SU-DHL-6 (cell line): ENCODE results near the gene MND1.

Experiments used
- CTCF ChIP-seq: fragments of 200-600 bp; sonication (generic); IDR thresholded peaks from one replicate; pipeline ENCODE4 v1.5.1; 2017; ENCODE audit warnings: antibody characterized with exemption, mild to moderate bottlenecking, low read length, moderate library complexity; ENCODE audit not compliant: insufficient read depth, poor library complexity, severe bottlenecking
- EZH2phosphoT487 ChIP-seq: fragments of 200-600 bp; sonication (generic), shearing (Covaris generic); conservative IDR thresholded peaks from 2 replicates; pipeline ENCODE4 v1.6.1; 2018; ENCODE audit warnings: mild to moderate bottlenecking, antibody characterized with exemption, low read length, moderate library complexity, mixed read lengths

GRCh38 chr4:153409412-153409811 lies 64.9 kb downstream of the MND1 start:
- no peak for TF ChIP-seq CTCF
- no peak for TF ChIP-seq EZH2phosphoT487
